Tibial nerve (tissue), 4 donors: ENCODE data around the gene AADAT. TPM values are rescaled to one million over a fixed set of nuclear protein-coding genes. Genes with fewer than 3 reads are reported as not detected.
"Not testable (repeated sequence)": the region's sequence is repeated elsewhere in the genome, so short reads cannot be mapped to it uniquely, and the experiment has no call there.

Source experiments
- DNase-seq, 2 donors: peaks; one replicate each; pipeline ENCODE4 v3.0.0-alpha.2; 2019; ENCODE audit warnings: low spot score in 2 of 2
- H3K27ac ChIP-seq, 4 donors: fragments of 200-600 bp; sonication (generic) in 3 of 4; one replicate each; pipeline ENCODE4 v1.5.1; 2017 to 2019; ENCODE audit warnings: mild to moderate bottlenecking in 1 of 4
- H3K27me3 ChIP-seq, 2 donors: fragments of 200-600 bp; sonication (generic) in 1 of 2; one replicate each; pipeline versions ENCODE4 v1.5.1 to v1.6.0; 2017 to 2019
- H3K36me3 ChIP-seq, 3 donors: fragments of 200-600 bp; sonication (generic); one replicate each; pipeline ENCODE4 v1.5.1; 2018 to 2019
- H3K4me1 ChIP-seq, 4 donors: fragments of 200-600 bp; sonication (generic) in 3 of 4; one replicate each; pipeline ENCODE4 v1.5.1; 2017 to 2019
- H3K4me3 ChIP-seq, 4 donors: fragments of 200-600 bp; sonication (generic) in 3 of 4; one replicate each; pipeline ENCODE4 v1.5.1; 2017 to 2019; ENCODE audit warnings: mild to moderate bottlenecking in 1 of 4, moderate library complexity in 1 of 4
- H3K9me3 ChIP-seq, 4 donors: fragments of 200-600 bp; sonication (generic) in 3 of 4; one replicate each; pipeline ENCODE4 v1.5.1; 2017 to 2019
- CTCF ChIP-seq, 5 experiments: fragments of 200-600 bp in 3 of 5; fragments of 450-650 bp in 2 of 5; sonication (generic) in 3 of 5; IDR thresholded peaks; one replicate each; pipeline ENCODE4 v1.5.1; 2016 to 2019; ENCODE audit warnings: antibody characterized with exemption in 5 of 5, mild to moderate bottlenecking in 3 of 5, moderate library complexity in 2 of 5
- EP300 ChIP-seq, 2 donors: sonication (generic); formaldehyde crosslinking; IDR thresholded peaks; one replicate each; pipeline ENCODE4 v1.6.1; 2017; ENCODE audit warnings: antibody characterized with exemption in 2 of 2, mild to moderate bottlenecking in 1 of 2
- POLR2A ChIP-seq, 2 donors: fragments of 450-650 bp; IDR thresholded peaks; one replicate each; pipeline ENCODE4 v1.6.1; 2017; ENCODE audit warnings: antibody characterized with exemption in 2 of 2, mild to moderate bottlenecking in 2 of 2, moderate library complexity in 2 of 2
- WGBS, 2 donors: methylation state at CpG; one replicate each; pipeline ENCODE4 v1.1.5; 2018; 5-methylcytosine and 5-hydroxymethylcytosine counted together
- total RNA-seq, 4 donors: library from RNA; depleted of rRNA; stranded (reverse); fragments of >200 nt; gene quantifications; one replicate each; pipeline ENCODE4 v1.1.0, GENCODE V29; 2016

AADAT gene
- total RNA-seq, 4 donors from 2014 or later, result 4.9 to 12.0 (median 8.2) TPM

GRCh38 chr4:170102426-170102825 is 12.7 kb upstream of the AADAT start:
- no peak overlapping the region for H3K27ac ChIP-seq

DNA sequence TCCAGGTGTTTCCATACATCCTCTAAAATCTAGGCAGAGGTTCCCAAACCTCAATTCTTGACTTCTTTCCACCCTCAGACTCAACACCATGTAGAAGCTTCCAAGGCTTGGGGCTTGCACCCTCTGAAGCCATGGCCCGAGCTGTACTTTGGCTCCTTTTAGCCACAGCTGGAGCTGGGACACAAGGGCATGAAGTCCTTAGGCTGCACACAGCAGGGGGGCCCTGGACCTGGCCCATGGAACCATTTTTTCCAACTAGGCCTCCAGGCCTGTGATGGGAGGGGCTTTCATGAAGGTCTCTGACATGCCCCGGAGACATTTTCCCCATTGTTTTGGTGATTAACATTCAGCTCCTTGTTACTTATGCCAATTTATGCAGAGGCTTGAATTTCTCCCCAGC is 8.4 kb upstream of the AADAT start:
- H3K27me3 ChIP-seq, H3K27ac ChIP-seq, H3K36me3 ChIP-seq, H3K9me3 ChIP-seq, H3K4me1 ChIP-seq, H3K4me3 ChIP-seq, DNase-seq: not testable (repeated sequence)
- 68 to 83% methylated on average over 2 of the region's 2 CpGs for WGBS, 2 donors

More at GRCh38 chr4:170102426-170102825, 12.7 kb upstream of the AADAT start:
- WGBS, 2 donors, result 90 to 95% methylated on average over 1 of the region's 1 CpG
- H3K27me3 ChIP-seq, result no peaks in the 10 kb centered on the region
- H3K4me1 ChIP-seq, result no peaks in the 10 kb centered on the region
- H3K9me3 ChIP-seq, result no peaks in the 10 kb centered on the region
- no peak for DNase-seq
- no peak overlapping the region for H3K4me3 ChIP-seq
- H3K36me3 ChIP-seq, result no peaks in the 10 kb centered on the region
- TF ChIP-seq CTCF (IDR thresholded peaks at IDR 0.05) (no peak), POLR2A (IDR thresholded peaks at IDR 0.05) (no peak), EP300 (IDR thresholded peaks at IDR 0.05) (no peak)

DNA sequence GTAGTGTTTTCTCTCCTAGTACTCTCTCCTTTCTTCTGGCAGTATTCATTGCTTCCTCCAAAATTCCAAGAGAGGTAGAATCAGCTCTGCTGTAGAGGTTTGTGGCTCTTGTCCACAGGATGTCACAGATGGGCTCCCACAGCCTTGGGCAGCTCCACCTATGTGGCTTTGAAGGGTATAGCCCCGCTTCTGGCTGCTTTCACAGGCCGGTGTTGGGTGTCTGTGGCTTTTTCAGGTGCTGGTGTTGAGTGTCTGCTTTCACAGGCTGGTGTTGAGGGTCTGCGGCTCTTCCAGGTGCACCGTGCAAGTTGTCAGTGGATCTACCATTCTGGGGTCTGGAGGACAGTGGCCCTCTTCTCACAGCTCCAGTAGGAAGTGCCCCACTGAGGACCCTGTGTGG is 7.9 kb upstream of the AADAT start:
- H3K27ac ChIP-seq, result no peak overlapping the region
- H3K4me3 ChIP-seq, result no peak overlapping the region
- no peaks in the 10 kb centered on the region for H3K27me3 ChIP-seq
- TF ChIP-seq POLR2A (IDR thresholded peaks at IDR 0.05) (no peak), CTCF (IDR thresholded peaks at IDR 0.05) (no peak), EP300 (IDR thresholded peaks at IDR 0.05) (no peak)
- no peaks in the 10 kb centered on the region for H3K9me3 ChIP-seq
- DNase-seq, result no peak
- WGBS, 2 donors, result 83 to 84% methylated on average over 2 to 4 of the region's 4 CpGs
- no peaks in the 10 kb centered on the region for H3K4me1 ChIP-seq
- no peaks in the 10 kb centered on the region for H3K36me3 ChIP-seq

- Histone ChIP-seq H3K36me3 (no peaks in the 10 kb centered on the region), H3K27me3 (no peaks in the 10 kb centered on the region), H3K27ac (no peak overlapping the region), H3K9me3 (no peaks in the 10 kb centered on the region), H3K4me1 (peaks cover 0 to 10% (median 1%) of the 10 kb centered on the region in 4 donors), H3K4me3 (no peak overlapping the region)
- WGBS, 2 donors, result 58 to 60% methylated on average over 2 of the region's 2 CpGs
- TF ChIP-seq EP300 (IDR thresholded peaks at IDR 0.05), result no peak
- TF ChIP-seq CTCF (IDR thresholded peaks at IDR 0.05), result no peak
- TF ChIP-seq POLR2A (IDR thresholded peaks at IDR 0.05), result no peak
- no peak for DNase-seq
Observed at GRCh38 chr4:170093973-170094535, 4.3 kb upstream of the AADAT start.

DNA sequence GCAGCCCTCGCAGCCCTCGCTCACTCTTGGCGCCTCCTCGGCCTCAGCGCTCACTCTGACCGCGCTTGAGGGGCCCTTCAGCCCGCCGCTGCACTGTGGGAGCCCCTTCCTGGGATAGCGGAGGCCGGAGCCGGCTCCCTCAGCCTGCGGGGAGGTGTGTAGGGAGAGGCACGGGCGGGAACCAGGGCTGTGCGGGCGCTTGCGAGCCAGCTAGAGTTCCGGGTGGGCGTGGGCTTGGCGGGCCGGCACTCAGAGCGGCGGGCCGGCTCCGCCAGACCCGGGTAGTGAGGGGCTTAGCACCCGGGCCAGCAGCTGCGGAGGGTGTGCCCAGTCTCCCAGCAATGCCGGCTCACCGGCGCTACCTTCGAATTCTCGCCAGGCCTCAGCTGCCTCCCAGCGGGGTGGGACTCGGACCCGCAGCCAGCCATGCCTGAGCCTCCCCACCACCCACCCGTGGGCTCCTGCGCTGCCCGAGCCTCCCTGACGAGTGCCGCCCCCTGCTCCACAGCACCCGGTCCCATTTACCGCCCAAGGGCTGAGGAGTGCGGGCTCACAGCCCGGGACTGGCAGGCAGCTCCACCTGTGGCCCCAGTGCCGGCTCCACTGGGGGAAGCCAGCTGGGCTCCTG is 1.4 kb upstream of the AADAT start:
- WGBS, 2 donors, result 92 to 96% methylated on average over 24 to 38 of the region's 47 CpGs
- TF ChIP-seq POLR2A (IDR thresholded peaks at IDR 0.05), result no peak
- no peak for TF ChIP-seq CTCF (IDR thresholded peaks at IDR 0.05)
- TF ChIP-seq EP300 (IDR thresholded peaks at IDR 0.05), result no peak
- Histone ChIP-seq H3K4me1 (peaks cover 0 to 18% (median 4%) of the 10 kb centered on the region in 4 donors), H3K36me3 (peaks cover 0 to 6% (median 0%) of the 10 kb centered on the region in 3 donors), H3K27me3 (no peaks in the 10 kb centered on the region), H3K9me3 (no peaks in the 10 kb centered on the region), H3K27ac (no peak overlapping the region), H3K4me3 (no peak overlapping the region)
- DNase-seq, result no peak
